Calu3 (cell line): ENCODE data around the gene SLC25A26. TPM values are rescaled to one million over a fixed set of nuclear protein-coding genes. Genes with fewer than 3 reads are reported as not detected.

Experiments used
- BruUV-seq: library from RNA; stranded (reverse); fragments of 400-500 nt; replicated peaks from 2 replicates; lab custom pipeline; 2021; lab: Mats Ljungman, UMichigan
- CTCF ChIA-PET: fragments of 300-600 bp; sonication (Branson Sonifier 250); formaldehyde crosslinking; loops from one replicate; lab custom pipeline; 2022; ENCODE audit warnings: antibody characterized with exemption; lab: Charles Lee
- DNase-seq: peaks from one replicate; pipeline ENCODE4 v3.0.0; 2022
- H3K27ac Mint-ChIP-seq: one replicate; pipeline ENCODE4 v1.8.0; 2022; ENCODE audit warnings: mixed read lengths; ENCODE audit not compliant: unreplicated experiment
- H3K27me3 Mint-ChIP-seq: one replicate; pipeline ENCODE4 v1.8.0; 2022; ENCODE audit warnings: mixed read lengths; ENCODE audit not compliant: unreplicated experiment
- H3K36me3 Mint-ChIP-seq: one replicate; pipeline ENCODE4 v1.8.0; 2022; ENCODE audit warnings: mild to moderate bottlenecking, moderate library complexity, mixed read lengths; ENCODE audit not compliant: insufficient read depth, unreplicated experiment
- H3K4me1 Mint-ChIP-seq: one replicate; pipeline ENCODE4 v1.8.0; 2022; ENCODE audit warnings: mild to moderate bottlenecking, low read depth, mixed read lengths; ENCODE audit not compliant: unreplicated experiment
- H3K4me3 Mint-ChIP-seq: one replicate; pipeline ENCODE4 v1.8.0; 2022; ENCODE audit warnings: mild to moderate bottlenecking, low read depth, moderate library complexity, mixed read lengths; ENCODE audit not compliant: unreplicated experiment
- H3K9me3 Mint-ChIP-seq: one replicate; pipeline ENCODE4 v1.8.0; 2022; ENCODE audit warnings: low read depth, mixed read lengths; ENCODE audit not compliant: unreplicated experiment
- CTCF ChIP-seq: fragments of 200-600 bp; IDR thresholded peaks from one replicate; pipeline ENCODE4 v1.8.0; 2022; ENCODE audit warnings: antibody characterized with exemption; ENCODE audit not compliant: unreplicated experiment
- intact Hi-C: fragments of 100-400 bp; cut with micrococcal nuclease; formaldehyde crosslinking; loops from one replicate; pipeline ENCODE4 v1.10.0; 2022; ENCODE audit not compliant: unreplicated experiment
- total RNA-seq: library from RNA; stranded (reverse); gene quantifications from 2 replicates; pipeline ENCODE4 v1.2.3, GENCODE V29; 2022

SLC25A26 gene
- total RNA-seq, 1 experiment from 2014 or later = 15.8 TPM

- Mint-ChIP-seq H3K27me3 (no peaks in the 10 kb centered on the region), H3K9me3 (no peaks in the 10 kb centered on the region), H3K4me3 (no peak overlapping the region), H3K36me3 (no peaks in the 10 kb centered on the region), H3K27ac (no peak overlapping the region), H3K4me1 (no peaks in the 10 kb centered on the region)
- no peak for DNase-seq
- intact Hi-C loops = no loop called here
- BruUV-seq = no TSS peak
- CTCF ChIA-PET = no interaction called here
- TF ChIP-seq CTCF = no peak
These were observed 41.0 kb upstream of the SLC25A26 start for GRCh38 chr3:66179793-66180192.

- peaks cover 7% of the 10 kb centered on the region for H3K9me3 Mint-ChIP-seq
- H3K4me3 Mint-ChIP-seq = no peak overlapping the region
- H3K27ac Mint-ChIP-seq = no peak overlapping the region
- H3K27me3 Mint-ChIP-seq = no peaks in the 10 kb centered on the region
- BruUV-seq = no TSS peak
- no peak for DNase-seq
- intact Hi-C loops = no loop called here
- no peaks in the 10 kb centered on the region for H3K36me3 Mint-ChIP-seq
- H3K4me1 Mint-ChIP-seq = no peaks in the 10 kb centered on the region
- CTCF ChIA-PET = no interaction called here
- no peak for TF ChIP-seq CTCF
These were observed 39.0 kb upstream of the SLC25A26 start for GRCh38 chr3:66181764-66182163.

GRCh38 chr3:66182246-66182645 lies 38.6 kb upstream of the SLC25A26 start:
- Mint-ChIP-seq H3K4me1 (no peaks in the 10 kb centered on the region), H3K4me3 (no peak overlapping the region)
- CTCF ChIA-PET = no interaction called here

GRCh38 chr3:66186545-66186944 lies 34.3 kb upstream of the SLC25A26 start:
- no peak for TF ChIP-seq CTCF
- H3K27me3 Mint-ChIP-seq = no peaks in the 10 kb centered on the region
- CTCF ChIA-PET = no interaction called here
- no peaks in the 10 kb centered on the region for H3K4me1 Mint-ChIP-seq
- H3K9me3 Mint-ChIP-seq = peaks cover 19% of the 10 kb centered on the region
- intact Hi-C loops = no loop called here
- H3K4me3 Mint-ChIP-seq = no peak overlapping the region
- DNase-seq = no peak
- BruUV-seq = no TSS peak
- H3K27ac Mint-ChIP-seq = no peak overlapping the region
- H3K36me3 Mint-ChIP-seq = no peaks in the 10 kb centered on the region

More at GRCh38 chr3:66182246-66182645, 38.6 kb upstream of the SLC25A26 start:
- DNase-seq = no peak
- BruUV-seq = no TSS peak
- TF ChIP-seq CTCF = no peak
- Mint-ChIP-seq H3K9me3 (peaks cover 11% of the 10 kb centered on the region), H3K27me3 (no peaks in the 10 kb centered on the region), H3K27ac (no peak overlapping the region), H3K36me3 (no peaks in the 10 kb centered on the region)
- intact Hi-C loops = no loop called here
